ENCODE results near the gene PIGK. TPM values are rescaled to one million over a fixed set of nuclear protein-coding genes. Genes with fewer than 3 reads are reported as not detected.

The PIGK gene
- total and polyA plus RNA-seq, 2 experiments from 2014 or later: 60.0 to 79.2 TPM

DNA sequence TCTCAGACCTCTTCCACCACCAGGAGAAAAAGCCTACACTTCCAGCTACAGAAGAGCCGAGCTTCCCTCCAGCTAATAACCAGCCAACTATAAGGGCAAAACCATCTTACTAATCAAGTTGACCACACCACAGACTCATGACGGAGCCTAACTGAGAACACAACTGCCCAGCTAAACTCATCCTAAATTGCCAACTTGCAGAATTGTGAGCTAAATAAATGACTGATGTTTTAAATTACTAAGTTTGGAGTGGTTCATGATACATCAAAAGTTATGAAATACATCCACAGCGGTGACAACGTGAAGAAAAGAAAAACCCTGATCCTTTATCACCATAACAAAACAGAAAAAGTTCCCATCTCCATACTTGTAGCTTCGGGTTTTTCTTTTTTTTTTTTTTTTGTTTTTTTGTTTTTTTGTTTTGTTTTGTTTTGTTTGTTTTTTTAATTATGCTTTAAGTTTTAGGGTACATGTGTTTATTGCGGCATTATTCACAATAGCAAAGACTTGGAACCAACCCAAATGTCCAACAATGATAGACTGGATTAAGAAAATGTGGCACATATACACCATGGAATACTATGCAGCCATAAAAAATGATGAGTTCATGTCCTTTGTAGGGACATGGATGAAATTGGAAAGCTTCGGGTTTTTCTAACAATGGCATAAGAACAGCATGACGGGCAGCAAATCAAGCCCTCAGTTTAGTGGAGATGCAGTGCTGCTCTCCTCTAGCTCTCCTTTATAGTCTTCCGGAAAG is 122.6 kb downstream of the PIGK start:
- no peak overlapping the region for H3K4me2 ChIP-seq (ENCODE audit: unreplicated experiment)
- no peak for TF ChIP-seq EZH2phosphoT487 (IDR thresholded peaks at IDR 0.05; ENCODE audit: insufficient read depth, low read depth)
- TF ChIP-seq EZH2 (IDR thresholded peaks at IDR 0.05; ENCODE audit: insufficient read depth, poor library complexity, severe bottlenecking): no peak
- H3K36me3 ChIP-seq (ENCODE audit: low read depth): no peaks in the 10 kb centered on the region
- in situ Hi-C loops (cut with MboI): no loop called here
- no peaks in the 10 kb centered on the region for H3F3A ChIP-seq (ENCODE audit: insufficient read depth)
- peaks cover 8% of the 10 kb centered on the region for H3K4me1 ChIP-seq (ENCODE audit: insufficient read depth)
- DNase-seq: no peak
- WGBS, 2 experiments (ENCODE audit: low coverage in 1 of 2, low lambda C conversion rate in 2 of 2, missing lambda C conversion rate in 2 of 2): 54 to 58% methylated on average over 9 of the region's 9 CpGs
- no peak overlapping the region for H3K27ac ChIP-seq
- H4K20me1 ChIP-seq (ENCODE audit: insufficient read depth): no peaks in the 10 kb centered on the region
- no peaks in the 10 kb centered on the region for H3K9me3 ChIP-seq (ENCODE audit: low read depth)
- no peaks in the 10 kb centered on the region for H3K79me2 ChIP-seq (ENCODE audit: insufficient read depth)
- H2AFZ ChIP-seq: no peak overlapping the region
- no peaks in the 10 kb centered on the region for H3K9me2 ChIP-seq (ENCODE audit: insufficient read depth)
- no peak overlapping the region for H3K4me3 ChIP-seq
- H3K27me3 ChIP-seq (replicated peaks; ENCODE audit: insufficient read depth): no peaks in the 10 kb centered on the region
- no peak overlapping the region for H3K9ac ChIP-seq

DNA sequence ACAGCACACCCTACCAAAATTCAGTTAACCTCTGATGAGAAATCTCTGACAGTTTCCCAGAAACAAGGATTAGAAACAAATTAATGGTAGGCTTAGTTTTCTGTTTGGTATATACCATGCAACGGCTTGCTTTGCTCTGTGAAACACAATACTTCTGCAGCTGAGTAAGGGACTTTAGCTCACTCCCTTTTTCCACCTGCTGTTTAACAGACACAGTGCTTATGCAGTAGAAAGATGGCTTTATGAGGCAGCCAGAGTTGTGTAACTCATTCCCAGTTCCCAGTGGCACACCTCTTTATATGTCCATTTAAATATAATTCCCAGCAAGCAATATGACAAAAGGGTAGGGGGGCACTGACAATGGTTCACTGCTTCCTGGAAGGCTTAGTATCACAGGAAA is 124.0 kb downstream of the PIGK start:
- H3K4me3 ChIP-seq: no peak overlapping the region
- in situ Hi-C loops (cut with MboI): no loop called here
- WGBS, 2 experiments (ENCODE audit: low coverage in 1 of 2, low lambda C conversion rate in 2 of 2, missing lambda C conversion rate in 2 of 2): 88 to 100% methylated on average over 1 of the region's 1 CpG
- H3K9me3 ChIP-seq (ENCODE audit: low read depth): no peaks in the 10 kb centered on the region
- H3K4me2 ChIP-seq (ENCODE audit: unreplicated experiment): no peak overlapping the region
- no peaks in the 10 kb centered on the region for H4K20me1 ChIP-seq (ENCODE audit: insufficient read depth)
- TF ChIP-seq EZH2 (IDR thresholded peaks at IDR 0.05; ENCODE audit: insufficient read depth, poor library complexity, severe bottlenecking) (no peak), EZH2phosphoT487 (IDR thresholded peaks at IDR 0.05; ENCODE audit: insufficient read depth, low read depth) (no peak)
- no peaks in the 10 kb centered on the region for H3F3A ChIP-seq (ENCODE audit: insufficient read depth)
- no peak overlapping the region for H3K27ac ChIP-seq
- no peaks in the 10 kb centered on the region for H3K4me1 ChIP-seq (ENCODE audit: insufficient read depth)
- no peak overlapping the region for H2AFZ ChIP-seq
- H3K36me3 ChIP-seq (ENCODE audit: low read depth): no peaks in the 10 kb centered on the region
- no peak for DNase-seq
- H3K9ac ChIP-seq: no peak overlapping the region
- H3K79me2 ChIP-seq (ENCODE audit: insufficient read depth): no peaks in the 10 kb centered on the region
- no peaks in the 10 kb centered on the region; the same call in 1 of the 2 replicates for H3K9me2 ChIP-seq (ENCODE audit: insufficient read depth)
- no peaks in the 10 kb centered on the region for H3K27me3 ChIP-seq (replicated peaks; ENCODE audit: insufficient read depth)

DNA sequence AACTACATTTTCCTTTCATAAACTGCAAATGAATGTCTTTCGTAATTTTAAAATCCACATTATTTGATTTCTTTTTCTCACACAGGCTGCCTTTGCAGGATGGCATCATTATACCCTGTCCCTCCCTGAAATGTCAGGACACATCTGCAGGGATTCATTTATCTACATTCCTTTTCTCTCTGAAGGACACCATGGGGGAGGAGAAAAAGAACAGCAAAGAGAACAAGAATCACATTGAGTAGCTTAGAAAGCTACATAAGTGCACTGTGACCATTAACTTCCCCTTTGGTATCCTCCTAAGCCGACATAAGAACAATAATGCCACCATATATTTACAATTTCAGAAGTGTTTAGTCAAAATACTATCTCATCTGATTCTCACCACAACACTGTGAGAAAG is 129.5 kb downstream of the PIGK start:
- H3F3A ChIP-seq (ENCODE audit: insufficient read depth): no peaks in the 10 kb centered on the region
- H3K27me3 ChIP-seq (replicated peaks; ENCODE audit: insufficient read depth): no peaks in the 10 kb centered on the region
- no peak for TF ChIP-seq EZH2phosphoT487 (IDR thresholded peaks at IDR 0.05; ENCODE audit: insufficient read depth, low read depth)
- TF ChIP-seq EZH2 (IDR thresholded peaks at IDR 0.05; ENCODE audit: insufficient read depth, poor library complexity, severe bottlenecking): no peak
- in situ Hi-C loops (cut with MboI): no loop called here
- H3K36me3 ChIP-seq (ENCODE audit: low read depth): no peaks in the 10 kb centered on the region
- H4K20me1 ChIP-seq (ENCODE audit: insufficient read depth): no peaks in the 10 kb centered on the region
- H3K9me3 ChIP-seq (ENCODE audit: low read depth): no peaks in the 10 kb centered on the region
- no peaks in the 10 kb centered on the region for H3K79me2 ChIP-seq (ENCODE audit: insufficient read depth)
- H3K4me1 ChIP-seq (ENCODE audit: insufficient read depth): no peaks in the 10 kb centered on the region
- H2AFZ ChIP-seq: no peak overlapping the region
- no peaks in the 10 kb centered on the region; the same call in 1 of the 2 replicates for H3K9me2 ChIP-seq (ENCODE audit: insufficient read depth)
- no peak overlapping the region for H3K4me2 ChIP-seq (ENCODE audit: unreplicated experiment)
- 98 to 99% methylated on average over 2 of the region's 2 CpGs for WGBS, 2 experiments (ENCODE audit: low coverage in 1 of 2, low lambda C conversion rate in 2 of 2, missing lambda C conversion rate in 2 of 2)
- no peak overlapping the region for H3K9ac ChIP-seq
- DNase-seq: no peak
- no peak overlapping the region for H3K4me3 ChIP-seq
- H3K27ac ChIP-seq: no peak overlapping the region

DNA sequence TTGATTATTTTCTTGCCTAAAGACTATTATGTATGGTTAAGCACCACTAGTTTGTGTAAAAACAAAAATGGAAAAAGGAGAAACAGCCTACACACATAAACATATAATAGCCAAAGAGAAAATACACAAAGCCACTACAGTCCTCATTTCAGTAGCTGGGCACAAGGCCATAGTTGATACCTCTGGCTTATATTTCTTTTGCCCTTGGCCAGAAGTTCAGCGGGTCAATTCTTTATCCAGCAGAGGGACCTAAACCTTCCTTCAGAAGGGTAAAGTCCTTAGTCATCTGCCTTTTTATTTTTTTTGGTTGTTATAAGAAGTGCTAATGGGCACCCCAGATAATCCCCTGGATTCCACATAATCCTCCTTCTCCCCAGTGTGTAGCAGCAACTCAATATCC is 134.1 kb downstream of the PIGK start:
- Histone ChIP-seq H3K4me2 (ENCODE audit: unreplicated experiment) (no peak overlapping the region), H4K20me1 (ENCODE audit: insufficient read depth) (no peaks in the 10 kb centered on the region), H3K36me3 (ENCODE audit: low read depth) (no peaks in the 10 kb centered on the region), H2AFZ (no peak overlapping the region), H3K27ac (no peak overlapping the region), H3K9me3 (ENCODE audit: low read depth) (no peaks in the 10 kb centered on the region), H3K27me3 (replicated peaks; ENCODE audit: insufficient read depth) (no peaks in the 10 kb centered on the region), H3K9ac (no peak overlapping the region), H3K9me2 (ENCODE audit: insufficient read depth) (no peaks in the 10 kb centered on the region; the same call in 1 of the 2 replicates), H3K79me2 (ENCODE audit: insufficient read depth) (no peaks in the 10 kb centered on the region), H3F3A (ENCODE audit: insufficient read depth) (no peaks in the 10 kb centered on the region), H3K4me3 (no peak overlapping the region), H3K4me1 (ENCODE audit: insufficient read depth) (no peaks in the 10 kb centered on the region)
- WGBS, 2 experiments (ENCODE audit: low coverage in 1 of 2, low lambda C conversion rate in 2 of 2, missing lambda C conversion rate in 2 of 2): 100% methylated on average over 1 of the region's 1 CpG
- DNase-seq: no peak
- in situ Hi-C loops (cut with MboI): no loop called here
- TF ChIP-seq EZH2phosphoT487 (IDR thresholded peaks at IDR 0.05; ENCODE audit: insufficient read depth, low read depth) (no peak), EZH2 (IDR thresholded peaks at IDR 0.05; ENCODE audit: insufficient read depth, poor library complexity, severe bottlenecking) (no peak)

All from GM23248 (cell line).